H1 (cell line): ENCODE results near the gene UNC5B. TPM values are rescaled to one million over a fixed set of nuclear protein-coding genes. Genes with fewer than 3 reads are reported as not detected.

Experiments
- ASH2L ChIP-seq: fragments of 200-600, 300-600 bp; sonication (generic); IDR thresholded peaks from one replicate; pipeline ENCODE4 v1.7.1; 2017; ENCODE audit warnings: low read length
- MAX ChIP-seq: IDR thresholded peaks from 2 replicates; pipeline ENCODE4 v1.6.1; 2012; ENCODE audit warnings: inconsistent platforms
- TEAD4 ChIP-seq: IDR thresholded peaks from 2 replicates; pipeline ENCODE4 v1.6.1; 2012; ENCODE audit warnings: low read depth, low read length, inconsistent platforms, mixed read lengths
- polyA plus RNA-seq, 7 experiments: library from polyadenylated mRNA; depleted of rRNA in 3 of 7; stranded (reverse) in 5 of 7; unstranded in 2 of 7; fragments of >200 nt in 5 of 7; fragments of 200-250 nt in 2 of 7; gene quantifications; 1 replicate in 5 of 7; 2 replicates in 1 of 7; 4 replicates in 1 of 7; pipeline versions ENCODE4 v1.2.1 to v1.2.3, GENCODE V29; 2011 to 2013; ENCODE audit warnings: missing spikeins in 2 of 7, mixed read lengths in 2 of 7
- total RNA-seq: library from RNA; stranded (reverse); fragmentation: NEBNext Ultra II Directional; extraction: Animal tissue kit (Norgen Biotek cat#: 25700); gene quantifications from 2 replicates; pipeline ENCODE4 v1.2.1, GENCODE V29; 2021

The UNC5B gene
- total and polyA plus RNA-seq, 2 of the 8 experiments (the other 6 are each of a cell fraction or from before 2014, with no cell fraction given), result 27.9 to 31.8 TPM

GRCh38 chr10:71284544-71285179, 72.3 kb downstream of the UNC5B start (continued):
- TF ChIP-seq MAX (no peak), ASH2L (no peak), TEAD4 (no peak)
